ENCODE results near the gene CLEC6A.

DNA sequence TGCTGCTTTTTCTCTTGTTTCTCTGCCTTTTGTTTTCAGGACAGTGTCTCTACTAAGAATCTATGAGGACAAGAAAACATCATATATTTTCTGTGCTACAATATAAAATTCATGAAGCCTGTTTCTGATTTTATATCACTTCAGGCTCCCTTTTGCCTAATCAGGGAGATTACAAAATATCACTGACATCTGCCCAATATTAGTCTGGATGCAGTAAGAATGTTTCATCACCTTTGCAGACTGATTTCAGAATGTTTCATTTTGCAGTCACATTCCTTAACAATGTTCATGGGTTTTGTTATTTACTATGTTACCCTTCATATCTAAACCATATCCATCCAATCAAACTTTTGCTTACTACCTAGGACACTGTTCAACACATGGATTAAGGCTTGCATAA, 491 bp upstream of the CLEC6A start:
- TF ChIP-seq POLR2A (IDR thresholded peaks at IDR 0.05), result no peak
- TF ChIP-seq, protein P1, sequence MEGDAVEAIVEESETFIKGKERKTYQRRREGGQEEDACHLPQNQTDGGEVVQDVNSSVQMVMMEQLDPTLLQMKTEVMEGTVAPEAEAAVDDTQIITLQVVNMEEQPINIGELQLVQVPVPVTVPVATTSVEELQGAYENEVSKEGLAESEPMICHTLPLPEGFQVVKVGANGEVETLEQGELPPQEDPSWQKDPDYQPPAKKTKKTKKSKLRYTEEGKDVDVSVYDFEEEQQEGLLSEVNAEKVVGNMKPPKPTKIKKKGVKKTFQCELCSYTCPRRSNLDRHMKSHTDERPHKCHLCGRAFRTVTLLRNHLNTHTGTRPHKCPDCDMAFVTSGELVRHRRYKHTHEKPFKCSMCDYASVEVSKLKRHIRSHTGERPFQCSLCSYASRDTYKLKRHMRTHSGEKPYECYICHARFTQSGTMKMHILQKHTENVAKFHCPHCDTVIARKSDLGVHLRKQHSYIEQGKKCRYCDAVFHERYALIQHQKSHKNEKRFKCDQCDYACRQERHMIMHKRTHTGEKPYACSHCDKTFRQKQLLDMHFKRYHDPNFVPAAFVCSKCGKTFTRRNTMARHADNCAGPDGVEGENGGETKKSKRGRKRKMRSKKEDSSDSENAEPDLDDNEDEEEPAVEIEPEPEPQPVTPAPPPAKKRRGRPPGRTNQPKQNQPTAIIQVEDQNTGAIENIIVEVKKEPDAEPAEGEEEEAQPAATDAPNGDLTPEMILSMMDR (IDR thresholded peaks at IDR 0.05), result no peak
